GM12874 (cell line): ENCODE measurements around the gene TCEAL9.

ENCODE experiments used
- CTCF ChIP-seq: IDR thresholded peaks from 2 replicates; pipeline ENCODE4 v1.5.1; 2011; ENCODE audit warnings: low read depth, mild to moderate bottlenecking, control low read depth, low read length, moderate library complexity; ENCODE audit not compliant: insufficient read depth

TCEAL9 gene

GRCh38 chrX:103360916-103361315 lies 4.6 kb downstream of the TCEAL9 start:
- TF ChIP-seq CTCF: no peak

- no peak for TF ChIP-seq CTCF
Measured at GRCh38 chrX:103361798-103362197, 5.5 kb downstream of the TCEAL9 start.

- no peak for TF ChIP-seq CTCF
Measured at GRCh38 chrX:103362474-103362873, 6.2 kb downstream of the TCEAL9 start.

- TF ChIP-seq CTCF: no peak
Measured at GRCh38 chrX:103363046-103363445, 6.7 kb downstream of the TCEAL9 start.

- TF ChIP-seq CTCF: no peak
Measured at GRCh38 chrX:103367502-103367901, 11.2 kb downstream of the TCEAL9 start.

GRCh38 chrX:103369479-103369878 lies 13.2 kb downstream of the TCEAL9 start:
- no peak for TF ChIP-seq CTCF

- no peak for TF ChIP-seq CTCF
Measured at GRCh38 chrX:103372886-103373285, 16.6 kb downstream of the TCEAL9 start.

- no peak for TF ChIP-seq CTCF
Measured at GRCh38 chrX:103373581-103373980, 17.3 kb downstream of the TCEAL9 start.
